ENCODE measurements around the gene HSD17B3.

GRCh38 chr9:96204853-96205252 lies 97.1 kb downstream of the HSD17B3 start:
- no peak for TF ChIP-seq EZH2 (IDR thresholded peaks at IDR 0.05)
- no peak for TF ChIP-seq CTCF (IDR thresholded peaks at IDR 0.05)
